Naive thymus-derived CD8-positive, alpha-beta T cell (primary cell): ENCODE results near the gene AUTS2. TPM values are rescaled to one million over a fixed set of nuclear protein-coding genes. Genes with fewer than 3 reads are reported as not detected.

Experiments
- ATAC-seq, 2 donors: fragments of 150-1000 bp; cut with Tn5 transposase in 1 of 2; sonication (Bioruptor Pico), chemical (Tn5 transposase) in 1 of 2; 1 replicate in 1 of 2; 2 replicates in 1 of 2; pipeline ENCODE4 v1.10.0; 2021; ENCODE audit warnings: mild to moderate bottlenecking in 2 of 2, moderate library complexity in 2 of 2
- POLR2A ChIA-PET: fragments of 350-600 bp; sonication (Branson Sonifier 250); formaldehyde crosslinking; loops from one replicate; lab custom pipeline; 2021; ENCODE audit warnings: antibody characterized with exemption; lab: Charles Lee
- DNase-seq, 10 donors: peaks; one replicate each; pipeline versions ENCODE4 v3.0.0 to v3.0.0-alpha.2; 2020 to 2022
- H3K27ac Mint-ChIP-seq, 10 donors: one replicate each; pipeline ENCODE4 v1.8.0; 2020 to 2022; ENCODE audit warnings: mild to moderate bottlenecking in 10 of 10, mixed read lengths in 10 of 10, moderate library complexity in 4 of 10, inconsistent platforms in 1 of 10
- H3K27me3 Mint-ChIP-seq, 5 donors: one replicate each; pipeline ENCODE4 v1.8.0; 2021 to 2022; ENCODE audit warnings: mixed read lengths in 5 of 5
- H3K36me3 Mint-ChIP-seq, 3 donors: one replicate each; pipeline ENCODE4 v1.8.0; 2020 to 2022; ENCODE audit warnings: mixed read lengths in 3 of 3, mild to moderate bottlenecking in 2 of 3, inconsistent platforms in 1 of 3
- H3K4me1 Mint-ChIP-seq, 4 donors: one replicate each; pipeline ENCODE4 v1.8.0; 2021 to 2022; ENCODE audit warnings: mixed read lengths in 4 of 4
- H3K4me3 Mint-ChIP-seq, 10 donors: one replicate each; pipeline ENCODE4 v1.8.0; 2020 to 2022; ENCODE audit warnings: mild to moderate bottlenecking in 10 of 10, mixed read lengths in 10 of 10, moderate library complexity in 6 of 10, inconsistent platforms in 1 of 10
- H3K9me3 Mint-ChIP-seq, 9 donors: one replicate each; pipeline ENCODE4 v1.8.0; 2020 to 2022; ENCODE audit warnings: mixed read lengths in 9 of 9, mild to moderate bottlenecking in 3 of 9, inconsistent platforms in 1 of 9, moderate library complexity in 1 of 9
- polyA plus RNA-seq, 3 donors: library from polyadenylated mRNA; unstranded; fragments of 300-500 nt; fragmentation: Illumina TruSeq; gene quantifications; one replicate each; pipeline ENCODE4 v1.2.3, GENCODE V29; 2021
- total RNA-seq, 8 experiments: library from RNA in 2 of 8; stranded (reverse) in 2 of 8; gene quantifications; one replicate each; pipeline ENCODE4 v1.2.3 and lab custom pipeline; 2021 to 2026

The AUTS2 gene
- total and polyA plus RNA-seq, 5 experiments from 2014 or later: 0.36 to 4.6 (median 3.0) TPM

DNA sequence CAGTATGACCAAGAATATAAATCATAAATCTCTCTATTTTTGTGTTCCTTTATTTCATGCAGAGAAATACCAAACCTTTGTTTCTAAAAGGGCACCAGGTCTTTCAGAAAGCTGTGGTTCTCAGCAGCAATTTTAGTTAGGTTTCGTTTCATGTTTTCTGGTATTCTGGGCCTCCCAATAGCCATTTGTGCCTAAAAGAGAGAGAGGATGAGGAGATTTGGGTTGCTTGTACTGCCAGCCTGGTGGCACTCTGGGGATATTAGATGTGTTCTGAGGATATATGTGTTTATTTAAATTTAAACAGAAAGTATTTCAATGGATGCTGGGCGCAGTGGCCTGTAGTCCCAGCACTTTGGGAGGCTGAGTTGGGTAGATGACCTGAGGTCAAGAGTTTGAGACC lies 471.7 kb downstream of the AUTS2 start:
- POLR2A ChIA-PET: no interaction called here
- no peak overlapping the region for H3K27ac Mint-ChIP-seq
- no peak for ATAC-seq
- peaks cover 0 to 1% (median 0%) of the 10 kb centered on the region in 4 donors for H3K4me1 Mint-ChIP-seq
- no peak for DNase-seq
- H3K36me3 Mint-ChIP-seq: no peaks in the 10 kb centered on the region
- no peak overlapping the region for H3K4me3 Mint-ChIP-seq
- no peaks in the 10 kb centered on the region for H3K9me3 Mint-ChIP-seq
- H3K27me3 Mint-ChIP-seq: no peaks in the 10 kb centered on the region

DNA sequence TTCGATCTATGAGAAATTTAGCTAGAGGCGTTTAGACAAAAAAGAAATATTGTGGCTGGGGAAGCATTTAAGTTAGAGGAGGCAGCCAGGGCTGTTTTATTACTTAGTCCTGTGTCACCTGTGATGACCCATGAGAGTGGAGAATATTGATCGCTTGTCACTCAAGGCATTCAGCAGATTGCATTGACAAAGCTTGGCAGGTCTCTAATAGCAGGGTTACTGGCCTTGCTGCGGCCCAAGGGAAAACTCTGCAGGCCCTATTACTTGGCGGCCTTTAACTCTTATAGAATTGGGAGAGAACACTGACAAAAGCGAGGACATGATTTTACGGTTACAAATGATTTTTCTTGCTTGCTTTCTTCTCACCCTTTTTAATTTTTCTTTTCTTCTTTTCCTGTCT lies 473.5 kb downstream of the AUTS2 start:
- POLR2A ChIA-PET: no interaction called here
- Mint-ChIP-seq H3K9me3 (no peaks in the 10 kb centered on the region), H3K4me1 (peaks cover 0 to 5% (median 0%) of the 10 kb centered on the region in 4 donors), H3K27me3 (no peaks in the 10 kb centered on the region), H3K27ac (no peak overlapping the region), H3K4me3 (no peak overlapping the region), H3K36me3 (no peaks in the 10 kb centered on the region)
- DNase-seq (no peak), ATAC-seq (no peak)

DNA sequence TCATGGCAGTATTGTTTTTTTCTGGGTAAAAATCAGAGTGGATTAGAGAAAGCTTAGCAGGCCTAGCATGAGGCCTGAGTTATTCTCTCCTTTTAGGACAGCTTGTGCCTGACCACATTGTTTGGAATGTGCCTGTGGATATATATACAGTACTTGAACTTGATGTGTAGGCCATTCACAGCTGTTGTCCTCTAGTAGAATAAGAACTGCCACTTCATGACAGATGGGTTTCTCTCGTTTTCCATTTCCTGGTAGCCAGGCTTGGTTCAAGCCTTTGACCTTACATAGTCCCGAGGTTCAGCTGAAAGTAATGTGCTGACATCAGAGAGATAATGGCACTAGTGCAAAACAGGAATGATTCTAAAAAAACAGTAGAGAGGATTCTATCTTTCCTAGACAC lies 473.9 kb downstream of the AUTS2 start:
- ATAC-seq (no peak), DNase-seq (no peak)
- POLR2A ChIA-PET: no interaction called here
- Mint-ChIP-seq H3K9me3 (no peaks in the 10 kb centered on the region), H3K4me1 (peaks cover 0 to 5% (median 0%) of the 10 kb centered on the region in 4 donors), H3K27me3 (no peaks in the 10 kb centered on the region), H3K27ac (no peak overlapping the region), H3K4me3 (no peak overlapping the region), H3K36me3 (no peaks in the 10 kb centered on the region)

DNA sequence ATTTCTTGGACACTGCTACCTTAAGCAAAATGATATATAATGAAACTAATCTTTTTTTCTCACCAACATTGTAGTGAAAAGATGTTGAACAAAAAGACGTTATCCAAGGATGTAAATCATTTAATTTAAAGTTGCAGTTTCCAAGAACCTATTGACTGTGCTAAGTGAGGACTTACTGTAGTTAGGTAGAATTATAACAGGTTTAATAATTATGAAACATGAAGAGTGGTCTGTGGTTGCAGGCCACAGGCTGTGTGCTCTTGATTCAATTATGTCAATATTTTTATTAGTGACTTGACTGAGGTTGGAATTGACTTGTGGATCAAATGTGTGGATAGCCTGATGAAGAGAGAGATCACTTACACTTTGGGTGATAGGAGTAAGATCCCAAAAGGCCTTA lies 478.1 kb downstream of the AUTS2 start:
- POLR2A ChIA-PET: no interaction called here
- peaks cover 0 to 5% (median 0%) of the 10 kb centered on the region in 4 donors for H3K4me1 Mint-ChIP-seq
- DNase-seq (no peak), ATAC-seq (no peak)
- H3K9me3 Mint-ChIP-seq: peaks cover 0 to 3% (median 0%) of the 10 kb centered on the region in 9 donors
- H3K27me3 Mint-ChIP-seq: no peaks in the 10 kb centered on the region
- no peaks in the 10 kb centered on the region for H3K36me3 Mint-ChIP-seq
- no peak overlapping the region for H3K27ac Mint-ChIP-seq
- H3K4me3 Mint-ChIP-seq: no peak overlapping the region

DNA sequence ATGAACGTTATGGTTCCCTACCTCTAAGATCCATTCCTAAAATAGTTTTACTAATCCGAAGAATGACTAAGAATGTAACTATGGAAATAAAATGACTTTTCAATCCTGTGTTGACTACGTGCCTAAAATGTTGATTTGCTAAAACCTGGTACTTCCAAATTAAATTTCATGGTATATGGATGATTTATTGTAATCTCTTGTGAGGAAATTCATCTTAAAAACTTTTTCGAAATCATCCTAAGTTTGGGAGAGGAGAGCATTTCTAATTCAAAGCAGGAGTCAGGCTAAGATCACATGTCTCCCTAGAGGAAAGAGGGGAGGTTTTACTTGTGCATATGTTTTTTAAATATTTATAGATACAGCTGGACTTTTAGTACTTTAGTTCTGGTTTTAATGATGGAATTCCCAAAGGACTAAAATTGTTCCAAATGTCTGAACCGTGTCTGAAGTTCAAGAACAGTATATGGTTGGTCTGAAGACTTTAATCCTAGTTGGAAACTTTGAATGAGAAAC lies 483.9 kb downstream of the AUTS2 start:
- Mint-ChIP-seq H3K27ac (no peak overlapping the region), H3K4me3 (no peak overlapping the region), H3K9me3 (peaks cover 0 to 15% (median 5%) of the 10 kb centered on the region in 9 donors), H3K4me1 (no peaks in the 10 kb centered on the region), H3K27me3 (no peaks in the 10 kb centered on the region), H3K36me3 (no peaks in the 10 kb centered on the region)
- ATAC-seq (no peak), DNase-seq (no peak)
- POLR2A ChIA-PET: no interaction called here

DNA sequence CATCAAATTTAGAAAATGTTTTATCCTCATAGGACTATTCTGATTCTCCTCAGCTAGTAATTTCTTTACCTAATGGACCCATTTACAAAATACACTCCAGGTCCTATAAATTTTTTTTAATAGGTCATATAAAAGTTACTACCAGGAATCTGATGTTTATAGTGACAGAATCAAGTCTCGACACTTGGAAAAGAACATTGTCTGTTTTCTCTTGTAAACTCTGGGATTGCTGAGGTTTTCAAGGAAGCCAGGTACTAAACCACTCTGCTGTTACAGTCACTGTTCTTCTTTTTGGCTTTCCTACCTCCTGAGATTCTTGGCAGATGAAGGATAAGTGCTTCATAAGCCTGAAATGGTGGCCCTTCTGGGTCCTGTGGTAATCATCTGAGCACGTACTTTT lies 493.1 kb downstream of the AUTS2 start:
- Mint-ChIP-seq H3K36me3 (no peaks in the 10 kb centered on the region), H3K9me3 (peaks cover 0 to 23% (median 3%) of the 10 kb centered on the region in 9 donors), H3K27me3 (peaks cover 0 to 4% (median 0%) of the 10 kb centered on the region in 5 donors), H3K4me3 (no peak overlapping the region), H3K4me1 (no peaks in the 10 kb centered on the region), H3K27ac (no peak overlapping the region)
- POLR2A ChIA-PET: no interaction called here
- ATAC-seq (no peak), DNase-seq (no peak)

DNA sequence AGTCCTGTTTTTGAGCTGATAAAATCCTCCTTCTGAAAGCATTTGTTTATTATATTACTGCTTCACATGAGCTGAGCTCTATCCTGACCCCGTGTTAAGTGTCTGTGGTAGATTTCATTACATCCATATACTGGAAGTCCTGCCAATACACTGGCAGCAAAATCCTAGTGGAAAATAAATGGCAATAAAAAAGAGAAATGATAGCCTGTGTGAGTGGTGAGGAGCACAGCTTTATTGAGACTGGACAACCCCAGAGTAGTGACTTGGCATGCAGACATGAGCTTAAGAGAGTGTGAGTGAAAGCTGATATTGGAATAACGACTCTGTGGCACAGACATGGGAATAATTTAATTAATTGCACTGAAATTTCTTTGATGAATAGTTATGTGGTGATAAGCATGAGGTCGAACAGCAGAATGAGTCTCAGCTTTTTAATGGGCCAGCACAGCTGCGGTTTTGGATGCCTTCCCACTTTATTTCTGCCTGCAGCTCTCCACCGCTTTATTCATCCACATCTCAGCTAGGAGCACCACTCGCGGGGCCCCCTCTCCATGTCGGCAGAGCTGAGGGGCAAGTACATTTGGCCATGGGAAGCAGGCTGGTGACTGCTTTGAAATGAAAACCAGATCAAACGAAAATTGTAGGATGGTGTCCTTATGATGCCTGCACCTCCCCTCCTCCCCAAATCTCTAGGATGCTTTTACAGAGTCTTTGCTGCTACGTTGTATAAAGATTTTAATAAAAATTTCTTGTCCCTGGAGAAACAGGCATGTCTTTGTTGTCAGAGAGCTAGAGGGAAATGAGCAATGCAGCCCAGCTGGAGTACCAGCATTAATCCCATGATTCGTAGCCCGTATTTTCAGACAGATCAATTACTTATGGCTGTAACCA lies 494.3 kb downstream of the AUTS2 start:
- Mint-ChIP-seq H3K27ac (no peak overlapping the region), H3K4me3 (no peak overlapping the region), H3K4me1 (no peaks in the 10 kb centered on the region), H3K36me3 (no peaks in the 10 kb centered on the region), H3K9me3 (peaks cover 0 to 15% (median 3%) of the 10 kb centered on the region in 9 donors), H3K27me3 (peaks cover 0 to 4% (median 0%) of the 10 kb centered on the region in 5 donors)
- ATAC-seq: no peak
- no peak for DNase-seq
- POLR2A ChIA-PET: no interaction called here

DNA sequence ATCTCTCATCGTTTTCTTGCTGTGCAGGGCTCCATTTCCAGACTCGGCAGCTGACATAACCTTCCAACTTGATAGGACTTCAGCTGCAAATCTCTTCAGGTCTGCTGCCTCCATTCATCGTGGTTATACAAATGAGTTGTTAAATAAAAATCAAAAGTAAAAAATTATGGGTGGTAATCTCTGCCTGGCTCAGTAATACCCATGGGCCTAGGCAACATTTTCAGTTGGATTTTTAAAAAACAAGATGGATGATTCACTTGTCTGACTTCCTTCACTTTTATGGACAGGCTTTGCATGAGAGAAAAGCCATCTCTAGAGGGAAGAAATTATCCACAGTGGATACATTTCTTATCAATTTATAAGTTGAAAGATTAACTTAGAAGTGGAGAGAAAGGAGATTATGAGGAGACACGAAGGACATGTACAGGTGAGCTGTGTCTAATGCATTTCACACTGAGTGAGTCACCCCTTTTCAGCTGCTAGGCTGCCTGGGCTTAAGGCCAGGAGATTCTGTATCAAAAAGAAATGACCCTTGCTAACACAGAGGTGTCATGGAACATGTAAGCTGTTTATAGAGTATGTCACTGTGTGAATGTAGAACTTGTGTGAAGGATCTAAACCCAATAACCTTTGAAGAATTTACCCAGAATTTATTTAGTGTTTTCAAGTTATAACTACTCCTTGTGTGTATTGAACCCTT lies 495.1 kb downstream of the AUTS2 start:
- H3K4me3 Mint-ChIP-seq: no peak overlapping the region

DNA sequence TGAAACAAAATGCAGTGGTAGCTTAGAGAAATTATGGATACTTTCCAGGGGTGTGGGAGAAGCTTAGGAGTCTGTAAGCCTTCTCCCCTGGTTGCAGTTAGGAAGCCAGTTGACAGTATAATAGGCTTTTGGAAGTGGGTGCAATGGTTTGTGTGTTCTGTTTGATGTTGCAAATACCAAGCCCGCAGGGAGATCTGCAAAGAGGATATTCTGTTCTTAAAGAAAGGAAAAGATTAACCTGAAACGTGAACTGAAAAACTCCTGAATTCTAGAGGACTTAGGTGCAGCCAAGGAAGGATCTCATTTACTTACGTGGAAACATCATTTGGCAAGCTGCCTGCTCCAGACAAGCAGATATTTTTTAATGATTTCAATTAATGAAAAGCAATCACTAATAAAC lies 496.6 kb downstream of the AUTS2 start:
- H3K4me1 Mint-ChIP-seq: no peaks in the 10 kb centered on the region
- POLR2A ChIA-PET: no interaction called here
- peaks cover 0 to 3% (median 0%) of the 10 kb centered on the region in 9 donors for H3K9me3 Mint-ChIP-seq
- peaks cover 0 to 4% (median 0%) of the 10 kb centered on the region in 5 donors for H3K27me3 Mint-ChIP-seq
- H3K27ac Mint-ChIP-seq: no peak overlapping the region
- no peak for ATAC-seq
- DNase-seq: no peak
- no peak overlapping the region for H3K4me3 Mint-ChIP-seq
- H3K36me3 Mint-ChIP-seq: no peaks in the 10 kb centered on the region

More for the DNA sequence above, 495.1 kb downstream of the AUTS2 start:
- POLR2A ChIA-PET: no interaction called here
- DNase-seq (no peak), ATAC-seq (no peak)
- no peaks in the 10 kb centered on the region for H3K36me3 Mint-ChIP-seq
- no peaks in the 10 kb centered on the region for H3K4me1 Mint-ChIP-seq
- H3K27ac Mint-ChIP-seq: no peak overlapping the region
- peaks cover 0 to 7% (median 0%) of the 10 kb centered on the region in 9 donors for H3K9me3 Mint-ChIP-seq
- peaks cover 0 to 4% (median 0%) of the 10 kb centered on the region in 5 donors for H3K27me3 Mint-ChIP-seq

DNA sequence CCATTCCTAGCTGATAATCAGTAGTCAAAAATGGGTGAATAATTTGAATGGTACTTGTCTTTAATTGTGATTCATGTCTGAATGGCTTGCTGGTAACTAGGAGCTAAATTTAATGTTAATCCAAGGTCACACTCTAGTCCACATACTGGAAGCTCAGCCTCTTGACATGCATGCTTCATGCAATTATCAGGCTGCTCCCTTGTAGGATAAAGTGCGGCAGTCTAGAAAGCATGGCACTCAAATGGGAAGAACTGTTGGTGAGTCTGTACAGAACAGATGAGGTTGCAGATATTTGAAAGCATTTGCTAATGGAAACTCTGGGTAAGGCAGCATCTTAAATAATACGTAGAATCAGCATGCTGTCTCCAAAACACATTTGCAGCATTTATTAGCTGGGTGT lies 499.4 kb downstream of the AUTS2 start:
- peaks cover 0 to 1% (median 0%) of the 10 kb centered on the region in 5 donors for H3K27me3 Mint-ChIP-seq
- ATAC-seq (no peak), DNase-seq (no peak)
- no peaks in the 10 kb centered on the region for H3K36me3 Mint-ChIP-seq
- no peak overlapping the region for H3K27ac Mint-ChIP-seq
- no peaks in the 10 kb centered on the region for H3K9me3 Mint-ChIP-seq
- H3K4me3 Mint-ChIP-seq: no peak overlapping the region
- POLR2A ChIA-PET: no interaction called here
- no peaks in the 10 kb centered on the region for H3K4me1 Mint-ChIP-seq

DNA sequence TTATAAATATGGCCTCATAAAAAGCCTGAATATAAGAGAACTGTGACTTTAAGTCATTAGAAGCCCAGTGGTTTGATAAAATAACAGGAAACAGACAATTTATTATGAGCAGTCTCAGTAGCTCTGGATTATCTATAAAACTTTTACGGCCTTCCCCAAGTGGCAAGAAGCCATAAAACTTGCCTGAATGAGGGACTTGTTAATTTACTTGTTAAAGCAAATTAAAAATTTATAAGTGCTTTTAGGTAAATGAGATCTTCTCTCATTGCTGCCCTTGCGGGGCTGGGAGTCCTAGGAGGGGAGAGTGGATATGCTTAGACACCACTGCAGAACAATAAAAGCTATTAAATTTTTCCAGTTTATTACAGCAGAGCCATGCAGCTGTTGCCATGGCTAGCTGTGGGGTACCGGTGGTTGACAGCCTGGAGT lies 499.9 kb downstream of the AUTS2 start:
- Mint-ChIP-seq H3K27ac (no peak overlapping the region), H3K36me3 (no peaks in the 10 kb centered on the region), H3K4me3 (no peak overlapping the region), H3K27me3 (no peaks in the 10 kb centered on the region), H3K9me3 (no peaks in the 10 kb centered on the region), H3K4me1 (no peaks in the 10 kb centered on the region)
- POLR2A ChIA-PET: no interaction called here
- DNase-seq: no peak
- no peak for ATAC-seq

DNA sequence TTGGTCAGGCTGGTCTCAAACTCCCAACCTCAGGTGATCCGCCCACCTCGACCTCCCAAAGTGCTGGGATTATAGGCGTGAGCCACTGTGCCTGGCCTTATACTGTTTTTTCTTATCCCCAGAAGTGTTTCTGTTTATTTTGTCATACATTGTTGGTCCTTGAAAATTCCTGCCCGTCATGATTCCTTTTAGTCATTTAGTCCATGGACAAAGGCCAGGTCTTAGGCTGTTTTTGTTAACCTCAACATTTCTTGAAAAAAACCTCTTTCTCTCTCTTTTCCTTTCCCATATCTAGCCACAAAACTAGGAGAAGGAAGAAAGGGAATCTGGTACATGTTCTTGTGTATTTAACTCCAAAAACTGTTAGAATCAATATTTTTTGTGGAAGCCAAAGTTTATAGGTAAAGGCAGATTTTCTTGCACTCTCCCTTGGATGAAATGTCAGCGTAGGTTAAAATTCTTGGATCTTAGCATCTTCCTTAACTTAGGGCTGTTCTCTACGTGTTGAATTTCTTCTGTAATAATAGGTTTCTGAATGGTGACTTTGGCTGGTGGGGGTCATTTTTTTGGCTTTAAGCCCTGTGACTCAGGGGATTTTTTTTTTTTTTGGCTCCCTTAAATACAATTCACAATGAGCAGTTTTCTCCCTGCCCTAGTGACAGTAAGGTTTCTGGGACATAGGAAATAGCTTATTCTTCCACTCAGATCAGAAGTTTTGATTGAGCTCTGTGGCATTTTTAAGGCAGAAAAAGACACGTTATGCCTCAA lies 500.8 kb downstream of the AUTS2 start:
- ATAC-seq (no peak), DNase-seq (no peak)
- Mint-ChIP-seq H3K4me1 (no peaks in the 10 kb centered on the region), H3K36me3 (no peaks in the 10 kb centered on the region), H3K27me3 (no peaks in the 10 kb centered on the region), H3K9me3 (no peaks in the 10 kb centered on the region), H3K4me3 (no peak overlapping the region), H3K27ac (no peak overlapping the region)
- POLR2A ChIA-PET: no interaction called here
